Coronary artery (tissue), 2 donors: ENCODE measurements around the gene TMEM17.

Source experiments
- DNase-seq: peaks from one replicate; pipeline ENCODE4 v3.0.0-alpha.2; 2017; ENCODE audit warnings: low spot score
- H3K27ac ChIP-seq, 2 donors: fragments of 200-600 bp; sonication (generic); one replicate each; pipeline ENCODE4 v1.5.1; 2016 to 2019
- H3K4me3 ChIP-seq: fragments of 200-600 bp; sonication (generic); 2 replicates; pipeline ENCODE4 v1.5.1; 2016; ENCODE audit warnings: mild to moderate bottlenecking, moderate library complexity
- TF ChIP-seq, protein P1 (sequence below): fragments of 200-600 bp; sonication (generic); IDR thresholded peaks from one replicate; pipeline ENCODE4 v1.5.1; 2019; ENCODE audit warnings: antibody characterized with exemption

The TMEM17 gene

DNA sequence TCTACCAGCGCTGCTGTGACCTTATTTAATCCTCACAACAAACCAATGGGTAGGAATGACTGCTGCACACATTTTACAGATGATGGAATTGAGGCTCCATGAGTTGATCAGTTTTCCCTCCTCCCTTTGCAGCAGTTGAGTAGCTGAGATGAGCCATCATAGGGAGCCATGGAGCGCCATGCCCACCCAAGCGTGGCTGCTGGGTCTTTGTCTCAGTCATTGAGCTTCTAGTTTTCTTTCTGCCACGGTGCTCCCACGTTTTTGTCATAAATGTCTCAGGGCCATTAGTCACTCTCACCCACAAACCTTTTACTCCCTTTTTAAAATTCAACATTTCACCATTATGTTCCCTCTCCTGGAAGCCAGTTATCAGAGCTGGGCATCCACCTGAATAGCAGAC is 45.8 kb downstream of the TMEM17 start:
- no peak overlapping the region for H3K27ac ChIP-seq
- no peak for DNase-seq
- TF ChIP-seq, protein P1, sequence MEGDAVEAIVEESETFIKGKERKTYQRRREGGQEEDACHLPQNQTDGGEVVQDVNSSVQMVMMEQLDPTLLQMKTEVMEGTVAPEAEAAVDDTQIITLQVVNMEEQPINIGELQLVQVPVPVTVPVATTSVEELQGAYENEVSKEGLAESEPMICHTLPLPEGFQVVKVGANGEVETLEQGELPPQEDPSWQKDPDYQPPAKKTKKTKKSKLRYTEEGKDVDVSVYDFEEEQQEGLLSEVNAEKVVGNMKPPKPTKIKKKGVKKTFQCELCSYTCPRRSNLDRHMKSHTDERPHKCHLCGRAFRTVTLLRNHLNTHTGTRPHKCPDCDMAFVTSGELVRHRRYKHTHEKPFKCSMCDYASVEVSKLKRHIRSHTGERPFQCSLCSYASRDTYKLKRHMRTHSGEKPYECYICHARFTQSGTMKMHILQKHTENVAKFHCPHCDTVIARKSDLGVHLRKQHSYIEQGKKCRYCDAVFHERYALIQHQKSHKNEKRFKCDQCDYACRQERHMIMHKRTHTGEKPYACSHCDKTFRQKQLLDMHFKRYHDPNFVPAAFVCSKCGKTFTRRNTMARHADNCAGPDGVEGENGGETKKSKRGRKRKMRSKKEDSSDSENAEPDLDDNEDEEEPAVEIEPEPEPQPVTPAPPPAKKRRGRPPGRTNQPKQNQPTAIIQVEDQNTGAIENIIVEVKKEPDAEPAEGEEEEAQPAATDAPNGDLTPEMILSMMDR, result no peak
- no peak overlapping the region for H3K4me3 ChIP-seq

DNA sequence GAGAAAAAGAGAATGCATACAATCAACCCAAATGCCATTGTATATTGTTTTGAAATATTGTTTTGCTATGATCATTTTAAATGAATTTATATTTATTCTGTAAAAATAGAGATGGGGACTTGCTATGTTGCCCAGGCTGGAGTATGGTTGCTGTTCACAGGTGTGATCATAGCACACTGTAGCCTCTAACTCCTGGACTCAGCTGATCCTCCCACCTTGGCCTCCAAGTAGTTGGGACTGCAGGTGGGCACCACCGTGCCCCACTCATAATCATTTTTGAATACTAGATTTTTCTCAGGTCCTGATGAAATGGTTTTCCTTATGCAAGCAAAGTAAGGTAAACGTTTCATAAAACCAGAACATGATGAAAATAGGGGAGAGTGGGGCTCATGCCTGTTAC is 46.3 kb downstream of the TMEM17 start:
- no peak overlapping the region for H3K4me3 ChIP-seq
- TF ChIP-seq, protein P1, result no peak
- H3K27ac ChIP-seq, result no peak overlapping the region
- no peak for DNase-seq

DNA sequence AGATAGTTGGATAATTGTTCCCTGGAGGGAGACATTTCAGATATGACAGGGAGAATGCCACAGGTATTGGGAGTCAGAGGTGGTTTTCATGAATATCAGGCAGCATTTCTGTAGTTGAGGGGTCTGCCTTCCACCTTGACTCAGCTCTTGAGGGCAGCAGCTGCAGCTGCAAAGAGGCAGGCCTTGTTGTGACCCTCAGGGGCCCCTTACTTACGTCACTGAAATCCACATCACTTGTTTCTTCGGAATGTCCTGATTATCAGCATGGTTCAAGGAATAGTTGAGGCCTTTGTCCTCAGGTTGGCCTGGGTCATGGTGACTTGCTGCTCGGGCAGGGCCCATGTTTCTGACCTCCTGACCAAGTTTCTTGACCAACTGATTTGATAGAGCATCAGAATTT is 46.9 kb downstream of the TMEM17 start:
- no peak overlapping the region for H3K27ac ChIP-seq
- no peak overlapping the region for H3K4me3 ChIP-seq
- TF ChIP-seq, protein P1, result no peak
- DNase-seq, result no peak

DNA sequence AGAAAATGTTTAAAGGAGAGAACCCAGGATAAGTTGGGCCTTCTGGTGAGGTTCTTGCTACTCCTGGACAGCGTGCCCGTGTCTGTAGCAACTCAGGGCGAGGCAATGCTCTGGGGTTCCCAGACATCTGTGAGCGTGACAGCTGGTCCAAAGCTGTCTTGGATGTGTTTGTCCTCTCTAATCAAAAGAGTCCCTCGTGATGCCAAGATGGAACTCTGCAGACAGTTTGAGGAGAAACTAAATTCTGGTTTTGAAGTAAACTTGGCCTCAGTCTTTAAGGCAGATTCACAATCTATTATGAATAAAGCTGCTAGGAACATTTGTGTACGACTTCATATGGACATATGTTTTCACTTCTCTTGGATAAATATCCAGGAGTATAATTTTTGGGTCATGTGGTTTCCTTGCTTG is 47.3 kb downstream of the TMEM17 start:
- DNase-seq, result no peak
- Histone ChIP-seq H3K27ac (peak overlapping the region in 1 of 2 donors; percentile 19), H3K4me3 (no peak overlapping the region)
- TF ChIP-seq, protein P1, result no peak

DNA sequence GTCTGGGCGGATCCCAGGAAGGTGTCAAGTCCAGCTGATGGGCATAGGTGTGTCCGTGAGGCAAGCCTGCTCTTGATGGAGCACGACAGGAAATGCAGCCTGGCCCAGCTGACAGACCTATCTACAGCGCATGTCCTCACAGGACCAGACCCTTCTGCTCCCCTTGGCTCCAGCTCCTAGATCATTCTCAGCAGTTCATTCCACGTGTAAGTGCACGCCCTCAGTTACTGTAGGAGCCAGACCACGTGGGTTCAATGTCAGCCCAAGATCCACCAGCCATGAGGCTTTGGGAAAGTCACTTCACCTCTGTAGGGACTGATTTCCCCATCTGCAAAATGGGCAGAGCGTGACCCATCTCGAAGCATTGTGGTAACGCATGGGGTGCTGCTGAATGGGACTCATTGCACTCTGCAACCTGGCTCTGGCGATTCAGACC is 47.8 kb downstream of the TMEM17 start:
- TF ChIP-seq, protein P1, result no peak
- Histone ChIP-seq H3K27ac (peak overlapping the region in 1 of 2 donors; percentile 19), H3K4me3 (no peak overlapping the region)
- peak; percentile 55 for DNase-seq

DNA sequence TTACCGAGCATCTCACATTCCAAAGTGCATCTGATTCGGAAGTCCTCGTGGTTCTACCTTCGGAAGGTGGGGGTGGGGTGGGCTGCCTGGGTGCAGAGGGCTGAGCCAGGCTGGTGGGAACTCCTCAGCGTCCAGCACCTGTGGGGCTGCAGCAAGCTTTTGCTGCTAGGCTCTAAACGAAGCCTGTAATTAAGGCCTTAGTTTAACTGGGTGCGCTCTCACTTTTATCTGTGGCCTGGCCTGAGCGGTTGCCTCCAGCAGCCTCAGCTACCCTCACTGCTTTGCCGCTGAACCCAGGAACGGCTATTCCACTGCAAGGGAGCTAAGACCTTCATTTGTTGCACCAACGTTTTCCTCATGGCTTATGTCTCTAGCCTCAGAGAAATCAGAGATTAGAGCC is 48.4 kb downstream of the TMEM17 start:
- peak overlapping the region in 1 of 2 donors; percentile 84 for H3K27ac ChIP-seq
- H3K4me3 ChIP-seq, result peak overlapping the region; percentile 81
- TF ChIP-seq, protein P1, result no peak
- peak; percentile 47 for DNase-seq

DNA sequence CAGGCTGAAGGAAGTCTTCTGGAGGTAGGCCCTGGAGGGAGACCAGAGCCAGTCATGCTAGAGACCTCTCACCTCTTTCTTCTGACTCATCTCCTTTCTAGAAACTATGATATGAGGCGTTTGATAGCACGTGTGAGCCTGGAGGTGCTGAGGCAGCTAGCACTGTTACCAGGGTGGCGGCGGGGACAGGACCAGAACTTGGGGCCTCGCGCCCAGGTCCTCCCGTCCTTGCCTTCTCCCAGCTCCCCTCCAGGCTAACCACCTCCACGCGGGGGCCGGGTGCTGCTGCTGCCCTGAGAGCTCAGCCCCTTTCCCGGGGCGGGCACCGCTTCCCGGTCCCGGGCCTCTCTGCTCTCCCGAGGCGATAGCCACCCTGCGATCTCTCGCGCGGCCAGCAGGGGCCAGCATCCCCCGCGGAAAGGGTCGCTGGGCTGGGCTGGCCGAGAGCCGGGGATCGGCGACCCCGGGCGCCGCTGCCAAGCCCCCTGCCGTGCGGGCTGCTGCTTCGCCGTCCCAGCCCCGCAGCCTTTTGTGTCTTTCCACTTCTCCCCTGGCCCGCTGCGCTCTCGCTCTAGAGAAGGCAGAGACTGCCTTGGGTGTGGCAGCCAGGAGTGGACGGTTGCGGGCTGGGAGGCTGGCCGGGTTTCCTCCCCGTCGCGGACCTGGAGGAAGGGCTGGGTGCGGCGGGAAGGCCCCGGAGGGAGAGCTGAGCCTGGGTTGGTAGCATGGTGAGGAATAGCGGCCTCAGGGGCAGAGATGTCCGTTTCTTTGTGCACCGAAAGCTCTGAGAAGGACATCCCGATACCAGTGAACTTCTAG is 49.1 kb downstream of the TMEM17 start:
- H3K4me3 ChIP-seq, result peak overlapping the region; percentile 81
- DNase-seq, result peak; percentile 82
- TF ChIP-seq, protein P1, result peak; percentile 95
- H3K27ac ChIP-seq, result peak overlapping the region; percentile 72 to 84
